Fibroblast of lung (primary cell): ENCODE results near the gene RNF125. TPM values are rescaled to one million over a fixed set of nuclear protein-coding genes. Genes with fewer than 3 reads are reported as not detected.

Experiments used
- DNase-seq, 2 donors: peaks; one replicate each; pipeline versions ENCODE4 v3.0.0 to v3.0.0-alpha.2; 2010; ENCODE audit warnings: low read depth in 2 of 2
- H2AFZ ChIP-seq: 2 replicates; pipeline ENCODE4 v1.5.1; 2012; ENCODE audit warnings: low read length, control low read depth, inconsistent platforms
- H3K27ac ChIP-seq: 2 replicates; pipeline ENCODE4 v1.5.1; 2011; ENCODE audit warnings: low read length, control low read depth; ENCODE audit not compliant: insufficient read depth
- H3K27me3 ChIP-seq: 2 replicates; pipeline ENCODE4 v1.5.1; 2011; ENCODE audit warnings: mild to moderate bottlenecking, low read length; ENCODE audit not compliant: control insufficient read depth, insufficient read depth
- H3K36me3 ChIP-seq: 2 replicates; pipeline ENCODE4 v1.5.1; 2011; ENCODE audit warnings: low read length; ENCODE audit not compliant: control insufficient read depth, insufficient read depth
- H3K4me1 ChIP-seq: 2 replicates; pipeline ENCODE4 v1.5.1; 2011; ENCODE audit warnings: low read length; ENCODE audit not compliant: control insufficient read depth, insufficient read depth; ENCODE audit errors: extremely low read depth
- H3K4me2 ChIP-seq: 2 replicates; pipeline ENCODE4 v1.5.1; 2011; ENCODE audit warnings: low read length, control low read depth; ENCODE audit not compliant: insufficient read depth; ENCODE audit errors: extremely low read depth
- H3K4me3 ChIP-seq, 4 experiments: fragments of 200-600 bp in 1 of 4; sonication (generic) in 1 of 4; replicated peaks in 1 of 4; 2 replicates each; pipeline ENCODE4 v1.5.1; 2011 to 2016; ENCODE audit warnings: low read length in 4 of 4, low read depth in 3 of 4, mild to moderate bottlenecking in 3 of 4, control low read depth in 2 of 4, inconsistent platforms in 1 of 4, mixed read lengths in 1 of 4; ENCODE audit not compliant: insufficient read depth in 1 of 4; ENCODE audit errors: control extremely low read depth in 1 of 4
- H3K79me2 ChIP-seq: 2 replicates; pipeline ENCODE4 v1.5.1; 2012; ENCODE audit warnings: mild to moderate bottlenecking, low read length, inconsistent platforms; ENCODE audit not compliant: control insufficient read depth, insufficient read depth
- H3K9ac ChIP-seq: 2 replicates; pipeline ENCODE4 v1.5.1; 2011; ENCODE audit warnings: mild to moderate bottlenecking, low read length, control low read depth; ENCODE audit not compliant: insufficient read depth
- H3K9me3 ChIP-seq: 2 replicates; pipeline ENCODE4 v1.5.1; 2012; ENCODE audit warnings: low read depth, low read length; ENCODE audit not compliant: control insufficient read depth, insufficient read depth
- H4K20me1 ChIP-seq: 2 replicates; pipeline ENCODE4 v1.5.1; 2011; ENCODE audit warnings: low read length; ENCODE audit not compliant: control insufficient read depth, insufficient read depth; ENCODE audit errors: extremely low read depth
- CTCF ChIP-seq, 2 donors: IDR thresholded peaks in 1 of 2; conservative IDR thresholded peaks in 1 of 2; 1 replicate in 1 of 2; 2 replicates in 1 of 2; pipeline ENCODE4 v1.5.1; 2011 to 2012; ENCODE audit warnings: low read length in 2 of 2, control low read depth in 1 of 2, inconsistent platforms in 1 of 2, low read depth in 1 of 2, mild to moderate bottlenecking in 1 of 2
- EZH2 ChIP-seq: IDR thresholded peaks from 2 replicates; pipeline ENCODE4 v1.5.1; 2012; ENCODE audit warnings: low read length, control low read depth, mild to moderate bottlenecking; ENCODE audit errors: missing control alignments
- polyA plus RNA-seq, 2 donors: library from polyadenylated mRNA; depleted of rRNA in 1 of 2; stranded (reverse) in 1 of 2; unstranded in 1 of 2; fragments of >200 nt; gene quantifications; 2 replicates each; pipeline ENCODE4 v1.2.1, GENCODE V29; 2011 to 2012; ENCODE audit warnings: missing spikeins in 1 of 2
- total RNA-seq: library from RNA; depleted of rRNA; stranded (reverse); fragments of >200 nt; gene quantifications from 2 replicates; pipeline ENCODE4 v1.2.1, GENCODE V29; 2014

RNF125 gene
- total and polyA plus RNA-seq, 2 donors (not counting 1 experiment from before 2014, with no cell fraction given) = 0.14 to 0.33 TPM

DNA sequence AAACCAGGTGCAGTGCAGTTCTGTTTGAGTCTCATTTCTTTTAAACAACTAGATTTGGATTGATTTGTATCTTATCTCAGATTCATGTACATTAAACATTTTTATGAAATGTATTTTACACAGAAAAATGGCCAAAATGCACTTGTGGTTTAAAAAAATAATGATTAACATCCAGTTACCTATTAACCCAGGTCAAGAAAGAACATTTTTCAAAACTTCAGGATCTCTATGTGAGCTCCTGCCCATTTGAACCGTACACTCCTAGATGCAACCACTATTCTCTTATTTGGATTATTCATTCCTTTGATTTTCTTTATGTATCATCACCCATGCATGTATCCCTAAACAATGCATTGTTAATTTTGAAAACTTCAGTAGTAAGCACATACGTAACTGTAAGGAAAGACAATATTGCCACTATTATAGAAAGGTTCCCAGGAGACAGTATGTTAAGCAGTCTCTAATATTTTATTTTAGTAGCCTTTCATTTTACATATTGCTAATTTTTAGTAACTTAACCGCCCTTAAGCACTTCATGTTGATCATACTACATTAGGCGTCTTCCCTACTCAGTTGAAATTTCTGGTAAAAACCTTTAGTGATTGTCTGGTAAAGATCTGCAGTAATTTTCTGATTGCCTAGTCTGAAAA lies 95.8 kb downstream of the RNF125 start:
- Histone ChIP-seq H3K4me3 (no peak overlapping the region), H3K79me2 (peaks cover 14% of the 10 kb centered on the region), H3K9me3 (no peaks in the 10 kb centered on the region), H3K27ac (no peak overlapping the region), H2AFZ (no peak overlapping the region), H3K9ac (no peak overlapping the region), H3K36me3 (no peaks in the 10 kb centered on the region), H3K4me1 (no peaks in the 10 kb centered on the region), H3K4me2 (no peak overlapping the region), H4K20me1 (no peaks in the 10 kb centered on the region), H3K27me3 (no peaks in the 10 kb centered on the region)
- no peak for DNase-seq
- TF ChIP-seq EZH2 (no peak), CTCF (conservative IDR thresholded peaks at IDR 0.05 in 1 of 2, IDR thresholded peaks at IDR 0.05 in 1 of 2; ENCODE audit: low read depth in 1 of 2, low read length in 2 of 2) (no peak)

- no peak for DNase-seq
- Histone ChIP-seq H3K36me3 (no peaks in the 10 kb centered on the region), H4K20me1 (no peaks in the 10 kb centered on the region), H3K9me3 (no peaks in the 10 kb centered on the region), H3K9ac (no peak overlapping the region), H2AFZ (no peak overlapping the region), H3K4me2 (no peak overlapping the region), H3K27me3 (no peaks in the 10 kb centered on the region), H3K4me1 (no peaks in the 10 kb centered on the region), H3K4me3 (no peak overlapping the region), H3K79me2 (no peaks in the 10 kb centered on the region), H3K27ac (no peak overlapping the region)
- TF ChIP-seq EZH2 (no peak), CTCF (conservative IDR thresholded peaks at IDR 0.05 in 1 of 2, IDR thresholded peaks at IDR 0.05 in 1 of 2; ENCODE audit: low read depth in 1 of 2, low read length in 2 of 2) (no peak)
Observed at GRCh38 chr18:32122039-32122438, 103.4 kb downstream of the RNF125 start.

Other genes starting within 250 kb of the RNF125 start
- 51.1 and 64.2 TPM in 2 replicates for gene TRAPPC8, start 75.7 kb upstream of the RNF125 start, total RNA-seq
- 47.3 and 53.4 TPM in 2 replicates for gene TRAPPC8, start 75.7 kb upstream of the RNF125 start, polyA plus RNA-seq
- gene RNF138, start 73.0 kb downstream of the RNF125 start, total RNA-seq = 20.5 and 24.6 TPM in 2 replicates
- 15.8 and 21.0 TPM in 2 replicates for gene RNF138, start 73.0 kb downstream of the RNF125 start, polyA plus RNA-seq
- gene MEP1B, start 171.2 kb downstream of the RNF125 start, total RNA-seq = under 0.01 TPM in 2 replicates
- gene MEP1B, start 171.2 kb downstream of the RNF125 start, polyA plus RNA-seq = not detected in 2 replicates